Kidney (tissue), 14 donors: Measurements from ENCODE around the gene FBXL17. TPM values are rescaled to one million over a fixed set of nuclear protein-coding genes. Genes with fewer than 3 reads are reported as not detected.

Source experiments
- DNase-seq, 5 donors: peaks; one replicate each; pipeline ENCODE4 v3.0.0-alpha.2; 2013 to 2020
- FAIRE-seq: peaks from 2 replicates; lab custom pipeline; 2012; peaks lifted over from hg19 to GRCh38; lab: Jason Lieb, UNC
- H3K27ac ChIP-seq, 2 donors: one replicate each; pipeline ENCODE4 v1.7.0; 2013; ENCODE audit warnings: low read depth in 2 of 2, low read length in 2 of 2, inconsistent platforms in 1 of 2
- H3K27me3 ChIP-seq: one replicate; pipeline ENCODE4 v1.7.1; 2013; ENCODE audit warnings: low read length, inconsistent platforms; ENCODE audit not compliant: control insufficient read depth, insufficient read depth
- H3K36me3 ChIP-seq, 3 donors: one replicate each; pipeline versions ENCODE4 v1.7.0 to v1.7.1; 2013; ENCODE audit warnings: low read length in 3 of 3, control low read depth in 1 of 3, inconsistent platforms in 1 of 3; ENCODE audit not compliant: insufficient read depth in 3 of 3, control insufficient read depth in 2 of 3
- H3K4me1 ChIP-seq, 3 donors: one replicate each; pipeline versions ENCODE4 v1.7.0 to v1.7.1; 2013; ENCODE audit warnings: low read length in 3 of 3, inconsistent platforms in 1 of 3, low read depth in 1 of 3; ENCODE audit not compliant: control insufficient read depth in 2 of 3, insufficient read depth in 2 of 3
- H3K4me3 ChIP-seq, 3 donors: one replicate each; pipeline versions ENCODE4 v1.7.0 to v1.8.1; 2013; ENCODE audit warnings: low read length in 3 of 3, control low read depth in 1 of 3, inconsistent platforms in 1 of 3
- H3K9ac ChIP-seq, 3 donors: one replicate each; pipeline versions ENCODE4 v1.7.0 to v1.7.1; 2013; ENCODE audit warnings: low read length in 3 of 3, control low read depth in 1 of 3, inconsistent platforms in 1 of 3
- H3K9me3 ChIP-seq, 3 donors: one replicate each; pipeline versions ENCODE4 v1.7.0 to v1.7.1; 2013; ENCODE audit warnings: low read length in 3 of 3, control low read depth in 1 of 3, inconsistent platforms in 1 of 3; ENCODE audit not compliant: control insufficient read depth in 2 of 3, insufficient read depth in 1 of 3
- intact Hi-C: fragments of 100-400 bp; cut with DNase I; formaldehyde crosslinking; loops from one replicate; pipeline ENCODE4 v1.11.1; 2022
- polyA plus RNA-seq: library from polyadenylated mRNA; stranded (reverse); fragments of 350-450 nt; fragmentation: Illumina TruSeq; extraction: RNeasy Lipid Tissue Mini Kit (QIAGEN cat#74804); gene quantifications from one replicate; pipeline ENCODE4 v1.2.3, GENCODE V29; 2014; ENCODE audit warnings: low read depth, low replicate concordance; ENCODE audit not compliant: insufficient read depth
- total RNA-seq: library from RNA; stranded (reverse); fragmentation: NEBNext Ultra II Directional; extraction: Animal tissue kit (Norgen Biotek cat#: 25700); gene quantifications from one replicate; pipeline ENCODE4 v1.2.1, GENCODE V29; 2021
- TF ChIP-seq, protein P1 (sequence below): IDR thresholded peaks from 3 replicates; pipeline ENCODE4 v1.5.1; 2012; ENCODE audit warnings: mild to moderate bottlenecking, moderate library complexity, borderline replicate concordance; ENCODE audit not compliant: insufficient read depth; ENCODE audit errors: extremely low read depth
- donor health status: control.
- donor health status: control.
- donor health status: control.
- donor health status: control.
- donor health status: control.
- donor health status: DM: yes; HTN: yes; CAD: no.
- donor health status: Normal renal cell carcinoma (clear cell type).

FBXL17 gene
- total and polyA plus RNA-seq, 2 donors from 2014 or later, result 11.7 to 26.5 TPM

DNA sequence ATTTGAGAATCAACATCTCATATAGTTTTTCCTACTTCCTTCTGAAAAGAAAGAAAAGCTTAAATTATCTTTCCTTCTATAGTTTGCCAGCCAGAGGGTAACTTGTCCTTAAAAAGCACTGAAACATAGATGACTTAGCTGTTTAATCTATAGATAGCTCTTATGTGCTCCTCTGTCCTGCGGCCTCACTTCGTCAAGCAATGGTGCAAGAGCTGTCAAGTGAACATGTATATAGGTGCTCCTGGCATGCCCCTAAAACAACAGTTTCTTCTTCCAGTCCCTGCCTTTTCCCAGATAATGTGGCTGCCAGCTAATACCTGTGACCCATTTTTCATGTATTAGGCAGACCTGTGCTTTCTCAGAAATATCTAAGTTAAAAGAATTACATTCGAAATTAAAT lies 423.5 kb downstream of the FBXL17 start:
- Histone ChIP-seq H3K27me3 (no peaks in the 10 kb centered on the region), H3K9ac (no peak overlapping the region), H3K9me3 (no peaks in the 10 kb centered on the region), H3K4me3 (no peak overlapping the region), H3K4me1 (no peaks in the 10 kb centered on the region), H3K27ac (no peak overlapping the region), H3K36me3 (no peaks in the 10 kb centered on the region)
- FAIRE-seq, result no peak
- TF ChIP-seq, protein P1, sequence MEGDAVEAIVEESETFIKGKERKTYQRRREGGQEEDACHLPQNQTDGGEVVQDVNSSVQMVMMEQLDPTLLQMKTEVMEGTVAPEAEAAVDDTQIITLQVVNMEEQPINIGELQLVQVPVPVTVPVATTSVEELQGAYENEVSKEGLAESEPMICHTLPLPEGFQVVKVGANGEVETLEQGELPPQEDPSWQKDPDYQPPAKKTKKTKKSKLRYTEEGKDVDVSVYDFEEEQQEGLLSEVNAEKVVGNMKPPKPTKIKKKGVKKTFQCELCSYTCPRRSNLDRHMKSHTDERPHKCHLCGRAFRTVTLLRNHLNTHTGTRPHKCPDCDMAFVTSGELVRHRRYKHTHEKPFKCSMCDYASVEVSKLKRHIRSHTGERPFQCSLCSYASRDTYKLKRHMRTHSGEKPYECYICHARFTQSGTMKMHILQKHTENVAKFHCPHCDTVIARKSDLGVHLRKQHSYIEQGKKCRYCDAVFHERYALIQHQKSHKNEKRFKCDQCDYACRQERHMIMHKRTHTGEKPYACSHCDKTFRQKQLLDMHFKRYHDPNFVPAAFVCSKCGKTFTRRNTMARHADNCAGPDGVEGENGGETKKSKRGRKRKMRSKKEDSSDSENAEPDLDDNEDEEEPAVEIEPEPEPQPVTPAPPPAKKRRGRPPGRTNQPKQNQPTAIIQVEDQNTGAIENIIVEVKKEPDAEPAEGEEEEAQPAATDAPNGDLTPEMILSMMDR, result no peak
- no peak for DNase-seq
- intact Hi-C loops, result no loop called here

DNA sequence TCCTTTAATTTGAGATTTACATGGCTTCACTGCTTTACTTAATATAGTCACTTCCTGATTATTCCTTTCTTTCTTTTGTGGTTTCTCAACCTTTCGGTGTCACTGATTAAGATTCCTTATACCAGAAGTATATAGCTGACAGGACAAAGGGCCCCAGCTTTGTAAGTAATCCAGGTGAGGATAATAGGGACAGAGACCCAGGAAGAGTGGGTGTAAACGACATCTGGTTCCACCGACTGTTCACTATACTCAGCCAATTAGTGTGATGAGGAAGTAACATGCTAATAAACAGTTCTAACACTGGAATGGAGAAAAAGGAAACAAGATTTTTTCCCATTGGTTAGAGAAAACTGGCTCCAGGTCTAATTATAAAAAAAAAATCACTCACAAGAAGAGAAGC lies 424.8 kb downstream of the FBXL17 start:
- Histone ChIP-seq H3K36me3 (no peaks in the 10 kb centered on the region), H3K4me1 (no peaks in the 10 kb centered on the region), H3K4me3 (no peak overlapping the region), H3K9ac (no peak overlapping the region), H3K27ac (no peak overlapping the region), H3K9me3 (no peaks in the 10 kb centered on the region), H3K27me3 (no peaks in the 10 kb centered on the region)
- TF ChIP-seq, protein P1, result no peak
- DNase-seq, result no peak
- FAIRE-seq, result no peak
- intact Hi-C loops, result no loop called here

DNA sequence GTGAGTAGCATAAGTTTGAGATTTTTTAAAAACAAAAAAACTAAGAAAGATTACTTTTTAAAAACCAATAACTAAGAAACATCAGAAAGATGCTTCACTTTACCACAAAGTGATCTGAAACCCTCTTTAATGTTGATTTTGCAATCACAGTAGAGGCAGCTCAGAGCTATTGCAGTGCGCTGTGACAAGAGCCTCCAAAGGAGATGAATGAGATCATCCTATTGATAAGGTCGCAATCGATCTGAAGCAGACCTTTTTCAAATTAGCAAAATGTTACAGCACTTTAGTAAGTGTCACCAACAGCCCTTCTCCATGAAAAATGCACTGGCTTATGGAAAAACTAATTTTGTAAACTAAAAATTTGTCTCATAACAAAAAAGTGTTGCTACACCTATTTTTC lies 426.6 kb downstream of the FBXL17 start:
- intact Hi-C loops, result no loop called here
- H3K9me3 ChIP-seq, result no peaks in the 10 kb centered on the region
- no peaks in the 10 kb centered on the region for H3K4me1 ChIP-seq
- H3K27ac ChIP-seq, result no peak overlapping the region
- DNase-seq, result no peak
- H3K36me3 ChIP-seq, result no peaks in the 10 kb centered on the region
- no peaks in the 10 kb centered on the region for H3K27me3 ChIP-seq
- no peak for FAIRE-seq
- H3K4me3 ChIP-seq, result no peak overlapping the region
- no peak overlapping the region for H3K9ac ChIP-seq
- TF ChIP-seq, protein P1, result no peak

DNA sequence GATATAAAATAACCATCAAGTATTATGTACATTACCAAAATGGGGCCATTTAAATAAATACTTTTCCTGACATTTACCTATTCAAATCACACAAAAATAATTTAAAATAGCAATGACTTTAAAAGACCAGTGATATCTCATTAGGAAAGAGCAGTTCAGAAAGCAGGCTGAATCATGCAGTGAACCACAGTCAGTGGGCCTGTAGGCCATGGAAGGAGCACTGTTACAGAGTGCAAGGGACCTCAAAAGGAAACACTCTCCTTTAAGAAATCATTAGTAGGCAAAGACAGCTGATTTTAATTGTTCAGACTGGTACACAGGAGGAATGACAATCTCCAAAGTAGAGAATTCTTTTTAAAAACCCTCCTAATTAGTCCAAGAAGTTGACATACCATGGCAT lies 427.6 kb downstream of the FBXL17 start:
- H3K4me1 ChIP-seq, result no peaks in the 10 kb centered on the region
- no peak overlapping the region for H3K4me3 ChIP-seq
- H3K27ac ChIP-seq, result no peak overlapping the region
- H3K9ac ChIP-seq, result no peak overlapping the region
- DNase-seq, result no peak
- H3K27me3 ChIP-seq, result no peaks in the 10 kb centered on the region
- no peaks in the 10 kb centered on the region for H3K36me3 ChIP-seq
- FAIRE-seq, result peak; percentile 32
- TF ChIP-seq, protein P1, result no peak
- H3K9me3 ChIP-seq, result no peaks in the 10 kb centered on the region
- intact Hi-C loops, result no loop called here
